ENCODE results near the gene GINS1.
"Not testable (repeated sequence)": the region's sequence is repeated elsewhere in the genome, so short reads cannot be mapped to it uniquely, and the experiment has no call there.

The GINS1 gene

GRCh38 chr20:25471020-25471419 is 63.5 kb downstream of the GINS1 start:
- FAIRE-seq = no peak
- no peak for DNase-seq (ENCODE audit: insufficient read length, low spot score)

DNA sequence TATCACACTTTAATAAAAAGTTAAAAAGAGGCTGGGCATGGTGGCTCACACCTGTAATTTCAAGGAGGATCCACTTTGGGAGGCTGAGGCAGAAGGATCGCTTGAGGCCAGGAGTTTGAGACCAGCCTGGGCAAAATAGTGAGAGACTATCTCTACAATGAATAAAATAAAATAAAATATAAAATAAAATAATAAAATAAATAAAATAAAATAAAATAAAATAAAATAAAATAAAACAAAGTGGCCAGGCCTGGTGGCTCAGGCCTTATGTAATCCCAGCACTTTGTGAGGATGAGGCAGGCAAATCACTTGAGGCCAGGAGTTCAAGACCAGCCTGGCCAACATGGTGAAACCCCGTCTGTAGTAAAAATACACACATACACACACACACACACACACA is 65.8 kb downstream of the GINS1 start:
- not testable (repeated sequence) for FAIRE-seq; DNase-seq (ENCODE audit: insufficient read length, low spot score)

DNA sequence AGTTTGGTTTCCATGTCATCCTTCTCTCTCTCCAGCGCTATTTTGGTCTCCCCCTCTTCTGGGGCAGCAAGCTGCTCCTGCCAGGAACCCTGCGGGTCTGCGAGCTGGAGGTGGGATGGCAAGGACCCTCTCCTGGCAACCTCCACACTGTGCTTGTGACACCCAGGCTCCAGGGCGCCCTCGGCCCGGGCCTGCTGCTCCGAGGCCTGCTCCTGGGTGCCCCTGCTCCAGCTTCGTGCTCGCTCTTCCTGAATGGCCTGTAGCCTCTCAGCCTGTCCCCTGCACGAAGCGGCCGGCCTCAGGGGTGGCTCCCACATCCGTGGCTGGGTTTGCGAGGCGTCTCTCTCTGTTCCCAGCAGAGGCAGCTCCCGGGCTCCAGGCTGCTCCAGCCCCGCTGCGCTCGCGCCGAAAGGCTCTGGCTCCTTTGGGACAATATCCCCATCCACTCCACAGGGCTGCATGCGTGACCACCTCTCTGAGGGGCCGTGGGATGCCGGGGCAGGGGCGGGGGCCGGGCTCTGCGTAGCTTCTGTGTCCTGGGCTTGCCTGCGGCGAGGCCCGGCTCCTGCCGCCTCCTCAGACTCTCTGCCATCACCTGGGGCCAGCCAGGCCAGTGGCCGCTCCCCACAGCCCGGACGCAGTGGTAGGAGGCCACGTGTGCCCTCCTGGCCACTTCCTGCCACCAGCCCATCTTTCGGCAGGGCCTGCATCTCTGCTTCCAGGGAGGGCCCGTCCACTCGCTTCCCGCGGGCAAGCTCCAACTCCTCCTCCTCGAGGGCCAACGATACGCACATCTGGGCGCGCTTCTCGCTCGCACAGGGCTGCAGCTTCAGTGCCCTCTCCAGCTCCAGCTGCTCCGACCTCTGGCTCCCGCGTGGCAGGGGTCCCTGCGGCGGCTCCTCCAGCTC is 68.9 kb downstream of the GINS1 start:
- no peak for FAIRE-seq
- no peak for DNase-seq (ENCODE audit: insufficient read length, low spot score)

- no peak for DNase-seq (ENCODE audit: insufficient read length, low spot score)
These were observed 69.8 kb downstream of the GINS1 start for GRCh38 chr20:25477014-25477882.

GRCh38 chr20:25478889-25479568 is 71.6 kb downstream of the GINS1 start:
- DNase-seq (ENCODE audit: insufficient read length, low spot score) = no peak
- no peak for FAIRE-seq

More at GRCh38 chr20:25477014-25477882, 69.8 kb downstream of the GINS1 start:
- FAIRE-seq = no peak

- DNase-seq (ENCODE audit: insufficient read length, low spot score) (no peak), FAIRE-seq (no peak)
These were observed 72.2 kb downstream of the GINS1 start for GRCh38 chr20:25479638-25480037.

GRCh38 chr20:25480156-25480555 is 72.7 kb downstream of the GINS1 start:
- FAIRE-seq = no peak
- no peak for DNase-seq (ENCODE audit: insufficient read length, low spot score)

- no peak for DNase-seq (ENCODE audit: insufficient read length, low spot score)
- no peak for FAIRE-seq
These were observed 73.3 kb downstream of the GINS1 start for GRCh38 chr20:25480797-25481196.

GRCh38 chr20:25481235-25481917 is 73.9 kb downstream of the GINS1 start:
- no peak for FAIRE-seq
- no peak for DNase-seq (ENCODE audit: insufficient read length, low spot score)

DNA sequence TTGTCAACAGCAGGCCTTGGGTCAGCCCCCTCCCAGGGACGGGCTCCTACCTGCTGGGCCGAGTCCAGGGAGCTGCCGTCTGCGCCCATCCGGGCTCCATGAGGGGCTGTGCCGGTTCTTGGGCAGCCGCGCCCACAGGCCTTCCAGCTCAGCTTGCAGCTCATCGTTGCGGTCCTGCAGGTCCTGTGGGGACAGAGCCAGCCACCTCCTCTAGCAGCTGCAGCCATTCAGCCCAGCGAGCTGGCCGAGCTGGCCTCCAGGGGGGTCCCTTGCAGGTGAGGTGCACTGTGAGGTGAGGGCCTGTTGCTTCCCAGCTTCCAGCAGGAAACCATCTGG is 74.4 kb downstream of the GINS1 start:
- no peak for DNase-seq (ENCODE audit: insufficient read length, low spot score)
- FAIRE-seq = no peak

DNA sequence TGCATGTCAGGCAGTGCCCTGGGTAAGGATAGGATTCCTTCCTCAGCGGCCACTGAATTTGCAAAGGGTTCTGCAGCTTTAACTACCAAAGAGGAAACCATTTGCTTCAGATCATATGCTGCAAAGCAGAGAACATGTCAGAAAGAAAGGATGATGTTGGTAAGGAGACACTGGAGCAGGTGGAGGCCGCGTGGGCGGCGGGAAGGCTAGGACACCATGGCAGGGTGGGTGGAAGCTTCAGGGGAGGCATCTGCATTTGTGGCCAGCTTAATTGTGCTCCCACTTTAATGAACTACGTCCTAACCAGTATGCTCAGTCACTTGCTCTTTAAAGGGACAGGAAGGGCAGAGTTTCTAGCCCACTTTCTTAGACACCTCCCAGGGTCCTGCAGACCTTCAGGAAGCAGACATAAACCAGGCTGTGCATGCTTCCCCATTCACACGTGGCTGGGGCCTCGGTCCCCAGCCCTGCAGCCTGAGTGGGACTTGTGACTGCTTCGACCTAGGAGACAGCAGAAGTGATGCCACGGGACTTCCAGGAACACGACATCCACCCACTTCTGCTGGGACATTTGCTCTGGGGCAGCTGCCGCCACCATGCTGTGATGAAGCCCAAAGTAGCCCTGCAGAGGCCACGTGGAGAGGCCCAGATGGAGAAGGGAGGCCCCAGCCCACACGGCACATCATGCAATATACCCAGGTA is 76.1 kb downstream of the GINS1 start:
- FAIRE-seq (no peak), DNase-seq (ENCODE audit: insufficient read length, low spot score) (no peak)

DNA sequence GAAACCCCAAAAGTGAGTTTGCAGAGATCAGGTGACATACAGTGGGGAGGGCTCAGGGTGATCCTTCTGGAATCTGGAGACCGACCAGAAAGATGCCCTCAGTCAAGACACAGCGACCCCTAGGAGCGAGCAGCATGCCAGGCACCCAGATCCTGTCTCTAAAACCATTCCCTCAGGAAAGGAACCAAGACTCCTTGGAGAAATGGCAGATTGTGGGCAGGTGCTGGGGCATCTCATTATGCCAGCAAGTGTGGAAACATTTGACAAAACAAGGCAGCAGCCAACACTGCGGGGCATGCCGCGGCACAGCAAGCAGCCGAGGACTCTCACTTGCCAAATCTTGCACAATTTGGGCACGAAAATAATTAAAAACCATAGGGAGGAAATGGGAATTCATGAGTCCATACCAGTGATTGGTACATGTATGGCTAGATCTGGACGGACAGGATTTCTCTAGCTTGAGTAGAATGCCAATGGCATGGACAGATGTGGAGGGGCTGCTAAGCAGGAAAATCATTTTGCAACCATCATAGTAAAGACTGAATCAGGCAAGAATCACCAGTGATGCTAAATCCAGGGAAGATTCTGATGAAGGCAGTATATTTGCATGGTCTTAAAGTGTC is 76.9 kb downstream of the GINS1 start:
- FAIRE-seq (no peak), DNase-seq (ENCODE audit: insufficient read length, low spot score) (no peak)

GRCh38 chr20:25484911-25485511 is 77.5 kb downstream of the GINS1 start:
- FAIRE-seq = no peak

DNA sequence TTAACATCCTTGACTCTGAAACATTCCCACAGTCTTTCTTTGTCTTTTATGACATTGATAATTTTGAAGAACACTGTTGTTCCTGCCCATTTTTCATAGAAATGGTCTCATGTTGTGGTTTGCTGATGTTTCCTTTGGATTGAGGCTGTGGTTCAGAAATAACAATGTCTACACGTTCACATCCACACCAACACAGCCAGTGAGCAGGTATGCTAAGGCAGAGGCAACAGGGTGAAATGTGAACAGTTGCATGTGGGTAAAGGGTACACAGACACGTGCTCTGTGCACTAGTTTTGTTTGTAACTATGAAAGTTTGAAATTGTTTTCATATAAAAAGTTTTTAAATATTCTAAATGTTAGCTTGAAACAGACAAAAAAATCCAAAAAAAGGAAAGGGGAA is 78.4 kb downstream of the GINS1 start:
- FAIRE-seq (no peak), DNase-seq (ENCODE audit: insufficient read length, low spot score) (no peak)

More at GRCh38 chr20:25484911-25485511, 77.5 kb downstream of the GINS1 start:
- no peak for DNase-seq (ENCODE audit: insufficient read length, low spot score)

GRCh38 chr20:25486377-25486776 is 78.9 kb downstream of the GINS1 start:
- no peak for DNase-seq (ENCODE audit: insufficient read length, low spot score)

GRCh38 chr20:25487306-25487705 is 79.8 kb downstream of the GINS1 start:
- DNase-seq (ENCODE audit: insufficient read length, low spot score) (no peak), FAIRE-seq (no peak)

More at GRCh38 chr20:25486377-25486776, 78.9 kb downstream of the GINS1 start:
- FAIRE-seq = no peak

DNA sequence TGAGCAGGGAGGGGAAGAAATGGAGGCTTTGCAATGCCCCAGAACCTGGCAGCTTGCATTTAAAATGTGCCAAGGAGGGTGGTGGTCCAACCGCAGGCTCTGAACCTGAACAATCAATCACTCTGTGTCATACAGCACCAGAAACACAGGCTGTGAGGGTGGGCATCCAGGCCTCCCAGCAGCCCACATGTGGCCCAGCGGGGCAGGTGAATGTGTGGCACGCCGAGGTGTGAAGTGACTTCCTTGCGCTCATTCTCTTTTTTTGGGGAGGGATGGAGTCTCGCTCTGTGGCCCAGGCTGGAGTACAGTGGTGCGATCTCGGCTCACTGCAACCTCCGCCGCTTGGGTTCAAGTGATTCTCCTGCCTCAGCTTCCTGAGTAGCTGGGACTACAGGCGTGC is 80.5 kb downstream of the GINS1 start:
- FAIRE-seq = no peak
- no peak for DNase-seq (ENCODE audit: insufficient read length, low spot score)

- no peak for DNase-seq (ENCODE audit: insufficient read length, low spot score)
- FAIRE-seq = no peak
These were observed 81.9 kb downstream of the GINS1 start for GRCh38 chr20:25489221-25489871.

All from HTR-8/SVneo (cell line).